Measurements from ENCODE around the gene C4orf50.

The C4orf50 gene

GRCh38 chr4:5919044-5919443 is 99.2 kb downstream of the C4orf50 start:
- no peak for ATAC-seq
- no peak for TF ChIP-seq ISL1 (CRISPR knock-in tag; IDR thresholded peaks at IDR 0.05)
- no peak for TF ChIP-seq SNAI2 (CRISPR knock-in tag; IDR thresholded peaks at IDR 0.05)
- TF ChIP-seq RARB (CRISPR knock-in tag; IDR thresholded peaks at IDR 0.05), result no peak
- no peak for TF ChIP-seq CSDC2 (CRISPR knock-in tag; IDR thresholded peaks at IDR 0.05)
- no peak for TF ChIP-seq PATZ1 (CRISPR knock-in tag; IDR thresholded peaks at IDR 0.05; ENCODE audit: borderline replicate concordance)
- TF ChIP-seq, protein P1, sequence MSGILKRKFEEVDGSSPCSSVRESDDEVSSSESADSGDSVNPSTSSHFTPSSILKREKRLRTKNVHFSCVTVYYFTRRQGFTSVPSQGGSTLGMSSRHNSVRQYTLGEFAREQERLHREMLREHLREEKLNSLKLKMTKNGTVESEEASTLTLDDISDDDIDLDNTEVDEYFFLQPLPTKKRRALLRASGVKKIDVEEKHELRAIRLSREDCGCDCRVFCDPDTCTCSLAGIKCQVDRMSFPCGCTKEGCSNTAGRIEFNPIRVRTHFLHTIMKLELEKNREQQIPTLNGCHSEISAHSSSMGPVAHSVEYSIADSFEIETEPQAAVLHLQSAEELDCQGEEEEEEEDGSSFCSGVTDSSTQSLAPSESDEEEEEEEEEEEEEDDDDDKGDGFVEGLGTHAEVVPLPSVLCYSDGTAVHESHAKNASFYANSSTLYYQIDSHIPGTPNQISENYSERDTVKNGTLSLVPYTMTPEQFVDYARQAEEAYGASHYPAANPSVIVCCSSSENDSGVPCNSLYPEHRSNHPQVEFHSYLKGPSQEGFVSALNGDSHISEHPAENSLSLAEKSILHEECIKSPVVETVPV (CRISPR knock-in tag; IDR thresholded peaks at IDR 0.05), result no peak
- no peak for TF ChIP-seq ZNF565 (CRISPR knock-in tag; conservative IDR thresholded peaks at IDR 0.05; ENCODE audit: low read depth)
- TF ChIP-seq ZFP3 (CRISPR knock-in tag; IDR thresholded peaks at IDR 0.05), result no peak
- no peak for TF ChIP-seq ZC3H10 (CRISPR knock-in tag; IDR thresholded peaks at IDR 0.05)
- TF ChIP-seq PPARA (CRISPR knock-in tag; IDR thresholded peaks at IDR 0.05; ENCODE audit: borderline replicate concordance), result no peak
- TF ChIP-seq BACH2 (CRISPR knock-in tag; IDR thresholded peaks at IDR 0.05; ENCODE audit: borderline replicate concordance), result no peak
- no peak for TF ChIP-seq TOX (CRISPR knock-in tag; IDR thresholded peaks at IDR 0.05; ENCODE audit: borderline replicate concordance)
- TF ChIP-seq GLIS3 (CRISPR knock-in tag; IDR thresholded peaks at IDR 0.05), result no peak
- no peak for TF ChIP-seq ARNTL (CRISPR knock-in tag; IDR thresholded peaks at IDR 0.05; ENCODE audit: borderline replicate concordance, low read depth)
- TF ChIP-seq ZNF8 (CRISPR knock-in tag; IDR thresholded peaks at IDR 0.05), result no peak
- TF ChIP-seq ZNF70 (CRISPR knock-in tag; IDR thresholded peaks at IDR 0.05), result no peak
- no peak for TF ChIP-seq ESRRG (CRISPR knock-in tag; IDR thresholded peaks at IDR 0.05)

DNA sequence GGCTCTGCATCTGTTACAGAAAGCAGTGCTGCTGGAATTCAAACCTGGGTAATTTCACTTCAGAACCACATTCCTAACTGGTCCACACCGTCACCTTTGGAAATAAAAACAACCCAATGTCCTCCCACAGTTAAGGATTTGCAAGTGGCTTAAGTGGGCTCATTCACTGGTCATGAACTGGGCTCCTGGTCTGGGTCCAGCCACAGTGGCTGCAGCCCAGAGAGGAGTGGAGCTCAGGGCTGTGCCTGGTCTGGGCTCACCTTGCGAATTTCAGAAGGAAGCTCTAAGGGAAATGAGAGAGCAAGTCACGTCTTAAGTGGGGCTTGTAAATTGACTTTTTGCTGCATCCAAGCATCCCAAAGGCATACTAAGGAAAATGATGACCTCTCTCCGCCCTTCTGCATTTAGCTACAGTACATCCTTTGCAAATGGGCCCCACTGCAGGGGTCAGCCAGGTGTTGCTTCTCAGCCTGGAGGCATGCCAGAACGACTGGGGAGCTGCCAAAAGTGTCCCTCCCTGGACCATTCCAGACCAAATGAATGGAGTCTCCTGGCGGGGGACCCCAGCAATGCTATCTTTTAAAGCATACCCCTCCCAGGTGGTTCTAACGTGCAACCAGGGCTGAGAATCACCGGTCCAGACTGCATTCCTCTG is 99.8 kb downstream of the C4orf50 start:
- TF ChIP-seq ZNF8 (CRISPR knock-in tag; IDR thresholded peaks at IDR 0.05) (no peak), ARNTL (CRISPR knock-in tag; IDR thresholded peaks at IDR 0.05; ENCODE audit: borderline replicate concordance, low read depth) (no peak), CSDC2 (CRISPR knock-in tag; IDR thresholded peaks at IDR 0.05) (no peak), GLIS3 (CRISPR knock-in tag; IDR thresholded peaks at IDR 0.05) (no peak), ZNF70 (CRISPR knock-in tag; IDR thresholded peaks at IDR 0.05) (no peak), POU6F1 (CRISPR knock-in tag; IDR thresholded peaks at IDR 0.05; ENCODE audit: borderline replicate concordance, low read depth) (no peak), ZFP3 (CRISPR knock-in tag; IDR thresholded peaks at IDR 0.05) (no peak), PATZ1 (CRISPR knock-in tag; IDR thresholded peaks at IDR 0.05; ENCODE audit: borderline replicate concordance) (no peak), CREB5 (CRISPR knock-in tag; IDR thresholded peaks at IDR 0.05; ENCODE audit: low read depth) (no peak)
- TF ChIP-seq, protein P2, sequence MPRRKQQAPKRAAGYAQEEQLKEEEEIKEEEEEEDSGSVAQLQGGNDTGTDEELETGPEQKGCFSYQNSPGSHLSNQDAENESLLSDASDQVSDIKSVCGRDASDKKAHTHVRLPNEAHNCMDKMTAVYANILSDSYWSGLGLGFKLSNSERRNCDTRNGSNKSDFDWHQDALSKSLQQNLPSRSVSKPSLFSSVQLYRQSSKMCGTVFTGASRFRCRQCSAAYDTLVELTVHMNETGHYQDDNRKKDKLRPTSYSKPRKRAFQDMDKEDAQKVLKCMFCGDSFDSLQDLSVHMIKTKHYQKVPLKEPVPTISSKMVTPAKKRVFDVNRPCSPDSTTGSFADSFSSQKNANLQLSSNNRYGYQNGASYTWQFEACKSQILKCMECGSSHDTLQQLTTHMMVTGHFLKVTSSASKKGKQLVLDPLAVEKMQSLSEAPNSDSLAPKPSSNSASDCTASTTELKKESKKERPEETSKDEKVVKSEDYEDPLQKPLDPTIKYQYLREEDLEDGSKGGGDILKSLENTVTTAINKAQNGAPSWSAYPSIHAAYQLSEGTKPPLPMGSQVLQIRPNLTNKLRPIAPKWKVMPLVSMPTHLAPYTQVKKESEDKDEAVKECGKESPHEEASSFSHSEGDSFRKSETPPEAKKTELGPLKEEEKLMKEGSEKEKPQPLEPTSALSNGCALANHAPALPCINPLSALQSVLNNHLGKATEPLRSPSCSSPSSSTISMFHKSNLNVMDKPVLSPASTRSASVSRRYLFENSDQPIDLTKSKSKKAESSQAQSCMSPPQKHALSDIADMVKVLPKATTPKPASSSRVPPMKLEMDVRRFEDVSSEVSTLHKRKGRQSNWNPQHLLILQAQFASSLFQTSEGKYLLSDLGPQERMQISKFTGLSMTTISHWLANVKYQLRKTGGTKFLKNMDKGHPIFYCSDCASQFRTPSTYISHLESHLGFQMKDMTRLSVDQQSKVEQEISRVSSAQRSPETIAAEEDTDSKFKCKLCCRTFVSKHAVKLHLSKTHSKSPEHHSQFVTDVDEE (CRISPR knock-in tag; IDR thresholded peaks at IDR 0.05), result no peak
- no peak for ATAC-seq

All from SK-N-SH treated with all-trans-retinoic acid at 6 μM for 48 hours (cell line).